Activated gamma-delta T cell (primary cell): ENCODE data around the gene AGBL3.

Experiments
- DNase-seq: peaks from one replicate; lab custom pipeline; 2025; lab: John Stamatoyannopoulos, UW

Gene AGBL3

DNA sequence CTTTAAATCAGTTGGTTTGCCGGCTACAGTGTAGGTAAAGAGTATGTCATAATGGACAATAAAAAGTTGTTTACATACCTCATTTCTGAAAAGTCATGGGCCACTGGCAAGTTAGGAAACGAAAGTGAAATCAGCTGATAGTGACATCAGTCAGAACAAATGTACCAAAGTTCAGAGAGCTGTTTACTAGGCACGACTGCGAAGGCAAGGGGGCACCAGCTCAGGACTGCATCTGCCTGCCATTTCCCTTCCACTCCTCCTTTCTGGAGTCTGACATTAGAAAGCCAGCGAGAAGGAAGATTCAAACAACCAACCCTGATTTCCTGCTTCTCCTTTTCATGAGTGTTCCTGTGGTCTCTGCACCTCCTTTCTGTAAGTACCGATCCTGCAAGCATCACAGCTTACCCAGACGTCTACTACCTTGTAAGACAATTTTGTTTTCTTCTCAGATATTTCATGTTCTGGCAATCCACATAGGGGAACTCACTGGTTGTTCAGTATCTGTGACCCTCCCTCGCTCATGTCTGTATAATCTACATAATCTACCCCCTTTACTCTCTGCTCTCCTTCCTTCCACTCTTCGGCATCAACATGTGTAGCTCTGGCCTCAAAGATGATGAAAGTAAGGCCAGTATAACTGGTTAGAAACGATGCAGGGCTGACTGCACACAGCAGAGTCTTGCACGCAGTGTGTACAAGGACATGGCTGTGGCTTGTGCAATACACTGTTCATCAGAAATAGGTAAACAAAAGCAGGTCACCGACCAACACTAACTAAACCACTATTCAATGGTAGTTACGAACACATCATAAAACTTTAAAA, 161.8 kb downstream of the AGBL3 start, which contains the start of gene TMEM140:
Gene TMEM140 (plus strand): TSS at position 174 of the 823 bp plus-strand sequence. CDS start 16,370 bp downstream, outside the sequence.
- no peak for DNase-seq

DNA sequence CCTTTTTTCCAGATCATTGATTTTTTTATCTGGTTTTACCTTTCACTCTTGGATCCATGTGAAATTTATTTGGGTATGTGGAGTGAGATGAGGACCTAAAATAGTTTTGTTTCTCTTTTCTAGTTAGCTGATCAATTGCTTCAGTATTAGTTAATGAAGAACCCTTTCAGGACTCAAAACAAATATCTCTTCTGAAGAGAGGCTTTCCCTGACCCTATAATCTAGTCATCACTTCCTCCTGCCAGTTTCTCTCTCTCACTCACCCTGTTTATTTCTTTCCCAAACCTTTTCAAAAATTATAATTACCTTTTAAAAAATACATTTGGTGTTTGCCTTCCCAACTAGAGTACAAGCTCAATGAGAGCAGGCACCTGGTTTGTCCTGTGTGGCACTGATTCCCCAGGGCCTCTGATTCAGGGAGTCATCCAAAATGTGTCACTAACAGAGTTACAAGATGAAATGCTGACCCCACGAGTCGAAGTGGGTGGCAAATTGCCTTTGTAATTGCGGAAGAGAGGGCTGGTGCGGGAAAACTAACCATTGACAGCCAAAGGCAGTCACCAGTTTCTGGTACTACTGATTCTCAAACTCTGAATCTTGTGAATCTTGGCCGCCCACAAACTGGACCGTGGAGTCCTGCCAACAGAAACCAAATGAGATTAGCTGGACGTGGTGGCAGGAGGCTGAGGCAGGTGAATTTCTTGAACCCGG, 163.9 kb downstream of the AGBL3 start:
- no peak for DNase-seq

GRCh38 chr7:135151132-135151531, 164.8 kb downstream of the AGBL3 start:
- no peak for DNase-seq

GRCh38 chr7:135151533-135151932, 165.2 kb downstream of the AGBL3 start:
- no peak for DNase-seq

DNA sequence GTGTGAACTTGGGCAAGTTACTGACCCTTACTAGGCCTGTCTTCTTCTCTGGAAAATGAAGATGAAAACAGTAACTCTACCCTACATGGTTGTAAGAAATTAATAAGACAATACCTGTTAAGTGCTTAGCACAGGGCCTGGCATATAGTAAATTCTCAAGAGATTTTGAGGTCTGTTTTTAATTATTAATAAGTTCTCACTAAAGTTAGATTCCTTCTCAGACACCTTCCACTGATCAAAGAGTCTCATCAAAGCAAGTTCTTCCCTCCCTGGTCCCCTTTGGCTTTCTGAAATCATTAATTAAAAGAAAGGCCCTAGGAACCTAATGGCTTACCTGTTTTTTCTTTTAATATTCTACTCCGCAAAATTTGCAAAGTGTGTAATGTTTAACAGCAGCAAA, 166.1 kb downstream of the AGBL3 start:
- DNase-seq, result no peak

DNA sequence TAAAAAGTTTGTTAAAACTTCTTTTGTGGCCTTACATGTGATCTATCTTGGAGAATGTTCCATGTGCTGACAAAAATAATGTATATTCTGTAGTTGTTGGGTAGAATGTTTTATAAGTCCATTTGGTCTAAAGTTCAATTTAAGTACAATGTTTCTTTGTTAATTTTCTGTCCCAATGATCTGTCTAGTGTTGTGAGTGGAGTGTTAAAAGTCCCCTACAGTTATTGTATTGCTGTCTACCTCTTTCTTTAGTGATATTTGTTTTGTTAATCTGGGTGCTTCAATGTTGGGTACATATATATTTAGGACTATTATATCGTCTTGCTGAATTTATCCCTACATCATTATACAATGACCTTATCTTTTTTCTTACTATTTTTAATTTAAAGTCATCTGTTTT, 168.4 kb downstream of the AGBL3 start:
- no peak for DNase-seq

GRCh38 chr7:135156290-135156689, 170.0 kb downstream of the AGBL3 start:
- no peak for DNase-seq

DNA sequence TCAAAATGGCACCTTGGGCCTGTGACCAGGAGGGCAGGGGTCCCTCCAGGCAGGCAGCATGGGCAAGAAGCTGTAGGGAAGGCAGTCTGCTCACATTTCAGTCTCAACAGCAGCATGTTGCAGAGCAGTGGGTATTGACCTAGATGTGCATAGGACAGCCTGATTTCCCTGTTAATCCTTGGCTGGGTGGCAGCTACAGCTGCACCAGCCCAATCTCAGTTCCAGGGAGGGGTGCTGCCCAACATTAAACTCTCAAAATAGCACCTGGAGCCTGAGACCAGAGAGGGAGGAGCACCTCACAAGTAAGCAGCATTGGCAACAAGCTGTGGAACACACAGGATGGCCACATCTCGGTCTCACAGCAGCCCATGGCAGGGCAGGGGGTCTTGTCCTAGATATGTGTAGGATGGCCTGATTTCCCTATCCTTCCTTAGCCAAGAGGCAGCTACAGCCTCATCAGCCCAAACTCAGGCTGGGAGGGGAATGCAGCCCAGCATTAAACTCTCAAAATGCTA, 171.9 kb downstream of the AGBL3 start:
- DNase-seq, result no peak

GRCh38 chr7:135158874-135159273, 172.6 kb downstream of the AGBL3 start:
- no peak for DNase-seq

DNA sequence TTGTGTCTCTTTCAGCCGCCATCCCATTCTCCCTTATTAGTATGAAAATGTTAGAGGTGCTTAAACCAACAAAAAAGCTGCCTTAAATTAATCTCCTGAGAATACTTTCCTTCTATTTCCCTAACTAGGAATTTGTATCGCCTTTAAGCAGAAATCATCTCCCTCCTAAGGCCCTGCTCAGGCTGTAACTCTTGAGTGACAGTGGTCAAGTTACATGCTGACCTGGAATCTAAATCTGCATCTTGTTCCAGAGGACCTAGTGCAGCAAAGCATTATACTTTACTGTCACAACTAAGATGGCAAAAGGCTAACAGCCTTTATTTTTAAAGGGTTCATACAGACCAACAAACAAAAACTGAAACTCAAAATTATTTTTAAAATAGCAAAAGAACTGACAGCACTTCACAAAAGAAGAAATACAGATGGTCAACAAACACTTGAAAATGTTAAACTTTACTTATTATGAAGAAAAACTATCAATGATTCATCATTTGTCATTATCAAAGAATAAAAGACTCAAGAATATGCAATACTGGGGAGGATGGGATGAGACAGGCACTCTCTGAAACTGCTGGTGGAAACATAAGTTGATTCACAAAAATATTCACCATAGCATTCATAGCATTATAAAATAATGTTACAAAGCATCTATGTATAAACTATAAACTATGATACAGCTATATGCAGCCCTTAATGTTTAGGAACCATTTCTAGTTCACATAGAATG, 173.2 kb downstream of the AGBL3 start:
- DNase-seq, result no peak

DNA sequence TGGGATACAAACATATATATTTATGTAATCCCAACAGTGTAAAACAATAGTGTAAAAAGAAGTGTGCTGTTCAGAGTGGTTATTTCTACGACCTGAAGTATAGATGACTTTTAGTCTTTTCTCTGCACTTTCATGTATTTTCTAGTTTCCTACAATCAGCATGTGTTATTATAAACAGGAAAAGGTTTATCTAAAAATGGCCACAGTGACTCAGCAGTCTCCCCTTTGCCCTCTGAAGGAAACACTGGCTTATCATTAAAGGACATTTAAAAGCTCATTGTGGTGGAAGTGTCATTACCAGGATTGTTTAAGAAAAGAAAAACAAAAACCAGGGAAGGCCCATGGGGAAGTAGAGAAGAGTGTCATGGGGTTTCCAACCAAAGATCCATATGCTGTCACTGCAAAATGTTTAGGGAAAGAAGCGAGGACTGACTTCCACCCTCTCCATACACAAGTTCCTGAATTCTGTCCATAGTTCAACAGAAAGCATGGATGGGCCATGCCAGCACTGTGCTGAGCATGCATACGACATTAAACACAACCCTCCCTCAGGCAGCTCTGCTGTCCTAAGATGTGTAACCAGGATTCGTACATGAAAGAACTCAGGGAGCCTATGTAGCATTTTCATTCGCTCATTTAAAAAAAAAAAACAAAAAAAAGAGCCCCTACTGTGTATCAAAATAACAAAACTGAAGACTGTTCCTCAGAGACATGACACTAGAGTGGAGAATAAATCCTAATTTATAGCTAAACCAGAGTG, 174.0 kb downstream of the AGBL3 start:
- no peak for DNase-seq

DNA sequence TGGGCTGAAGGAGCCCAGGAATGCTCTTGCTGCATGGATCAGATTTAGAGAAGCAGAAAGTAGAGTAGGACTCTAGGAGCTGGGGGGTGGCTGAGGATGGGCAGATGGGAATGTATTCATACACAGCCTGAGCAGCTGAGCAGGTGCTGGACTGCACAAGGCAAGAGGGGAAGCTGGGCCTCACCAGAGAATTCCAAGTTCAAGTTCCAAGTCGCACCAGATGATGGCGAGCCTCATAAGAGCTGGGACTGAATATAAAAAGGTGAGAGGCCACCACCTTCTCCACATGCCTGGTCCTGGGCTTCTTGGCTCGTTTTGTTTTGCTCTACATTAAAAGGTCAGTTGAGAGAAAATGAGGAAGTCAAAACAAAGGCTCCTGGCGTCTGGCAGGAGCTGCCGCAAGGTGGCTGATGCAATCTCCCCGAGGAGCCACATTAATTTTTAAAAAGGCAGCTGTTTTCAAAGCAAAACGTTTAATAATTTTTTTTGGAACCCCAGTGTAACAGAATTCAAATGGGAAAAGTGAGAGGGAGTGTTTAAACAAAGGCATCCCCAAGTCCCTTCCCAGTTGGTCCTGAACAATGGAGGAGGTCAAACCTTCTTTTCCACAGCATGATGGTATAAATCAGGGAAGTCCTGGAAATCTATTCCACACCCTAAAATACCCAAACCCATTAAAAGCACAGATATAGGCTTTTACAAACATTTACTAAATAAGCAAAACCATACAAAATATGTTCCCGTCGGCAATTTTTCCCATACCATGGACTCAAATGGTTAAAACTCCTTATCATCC, 174.7 kb downstream of the AGBL3 start:
- DNase-seq, result no peak

GRCh38 chr7:135161669-135162068, 175.4 kb downstream of the AGBL3 start:
- DNase-seq, result no peak

DNA sequence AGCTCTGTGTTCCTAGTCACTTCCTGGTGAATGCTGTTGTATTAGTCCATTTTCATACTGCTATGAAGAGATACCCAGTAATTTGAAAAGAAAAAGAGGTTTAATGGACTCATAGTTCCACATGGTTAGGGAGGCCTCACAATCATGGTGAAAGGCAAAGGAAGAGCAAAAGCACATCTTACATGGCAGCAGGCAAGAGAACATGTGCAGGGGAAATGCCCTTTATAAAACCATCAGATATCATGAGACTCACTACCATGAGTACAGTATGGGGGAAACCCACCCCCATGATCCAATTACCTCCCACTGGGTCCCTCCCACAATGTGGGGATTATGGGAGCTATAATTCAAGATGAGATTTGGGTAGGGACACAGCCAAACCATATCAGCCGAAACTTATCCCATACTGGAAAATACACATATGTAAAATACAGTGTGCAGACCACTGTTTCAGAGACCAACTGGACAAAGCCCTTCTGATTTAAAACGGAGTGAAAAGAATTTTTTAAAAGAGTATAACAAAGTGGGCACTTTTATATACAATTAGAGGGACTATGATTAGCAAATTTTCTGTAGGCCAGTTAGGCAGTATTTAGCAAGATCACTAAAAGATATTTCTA, 176.2 kb downstream of the AGBL3 start:
- DNase-seq, result no peak

DNA sequence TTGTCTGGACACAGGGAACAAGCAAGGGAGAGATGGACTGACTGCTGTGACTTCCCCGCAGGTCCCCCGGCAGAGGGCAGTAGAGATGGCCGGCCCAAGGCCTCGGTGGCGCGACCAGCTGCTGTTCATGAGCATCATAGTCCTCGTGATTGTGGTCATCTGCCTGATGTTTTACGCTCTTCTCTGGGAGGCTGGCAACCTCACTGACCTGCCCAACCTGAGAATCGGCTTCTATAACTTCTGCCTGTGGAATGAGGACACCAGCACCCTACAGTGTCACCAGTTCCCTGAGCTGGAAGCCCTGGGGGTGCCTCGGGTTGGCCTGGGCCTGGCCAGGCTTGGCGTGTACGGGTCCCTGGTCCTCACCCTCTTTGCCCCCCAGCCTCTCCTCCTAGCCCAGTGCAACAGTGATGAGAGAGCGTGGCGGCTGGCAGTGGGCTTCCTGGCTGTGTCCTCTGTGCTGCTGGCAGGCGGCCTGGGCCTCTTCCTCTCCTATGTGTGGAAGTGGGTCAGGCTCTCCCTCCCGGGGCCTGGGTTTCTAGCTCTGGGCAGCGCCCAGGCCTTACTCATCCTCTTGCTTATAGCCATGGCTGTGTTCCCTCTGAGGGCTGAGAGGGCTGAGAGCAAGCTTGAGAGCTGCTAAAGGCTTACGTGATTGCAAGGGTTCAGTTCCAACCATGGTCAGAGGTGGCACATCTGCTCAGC, 178.2 kb downstream of the AGBL3 start:
- DNase-seq, result no peak

- no peak for DNase-seq
Measured at GRCh38 chr7:135165862-135166261, 179.6 kb downstream of the AGBL3 start.

- no peak for DNase-seq
Measured at GRCh38 chr7:135166338-135166990, 180.2 kb downstream of the AGBL3 start.

GRCh38 chr7:135167365-135167917, 181.1 kb downstream of the AGBL3 start:
- DNase-seq, result no peak

DNA sequence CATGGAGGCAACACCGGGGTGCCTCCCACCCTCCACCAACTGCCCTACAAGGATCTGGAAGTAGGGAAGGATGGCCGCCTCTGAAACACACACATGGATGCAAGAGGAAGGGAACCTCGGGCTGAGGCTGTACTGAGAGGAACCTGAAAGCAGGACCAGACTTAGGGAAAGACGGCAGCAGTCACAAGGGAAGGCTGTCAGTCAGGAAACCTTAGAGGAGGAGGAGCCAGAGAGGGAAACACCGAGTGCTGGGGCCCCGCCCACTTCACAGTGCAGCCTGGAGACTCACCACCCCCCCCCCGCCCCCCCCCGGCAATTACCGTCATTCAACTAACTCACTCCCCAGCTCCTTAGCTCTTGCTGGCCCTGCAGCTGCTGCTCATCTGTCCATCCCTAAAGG, 181.7 kb downstream of the AGBL3 start:
- DNase-seq, result no peak
